D341Med (cell line): ENCODE measurements around the gene GLI3.

ENCODE experiments used
- DNase-seq: peaks from one replicate; pipeline ENCODE4 v3.0.0; 2012; ENCODE audit warnings: low spot score

GLI3 gene

GRCh38 chr7:42236976-42237810 is at the start of gene GLI3:
Gene GLI3, minus strand, starts transcription at chr7:42237209. Its CDS starts 13,956 bp downstream, at chr7:42223253.
- peak; percentile 66 for DNase-seq

- no peak for DNase-seq
Measured at GRCh38 chr7:42285383-42285824, 48.4 kb upstream of the GLI3 start.

- DNase-seq: no peak
Measured at GRCh38 chr7:42283553-42283952, 46.5 kb upstream of the GLI3 start.

- no peak for DNase-seq
Measured at GRCh38 chr7:42278344-42278743, 41.3 kb upstream of the GLI3 start.

GRCh38 chr7:42274053-42274452 is 37.0 kb upstream of the GLI3 start:
- DNase-seq: no peak

- DNase-seq: no peak
Measured at GRCh38 chr7:42272793-42273665, 36.0 kb upstream of the GLI3 start.

GRCh38 chr7:42269161-42269560 is 32.2 kb upstream of the GLI3 start:
- no peak for DNase-seq

- DNase-seq: no peak
Measured at GRCh38 chr7:42264702-42265101, 27.7 kb upstream of the GLI3 start.

- no peak for DNase-seq
Measured at GRCh38 chr7:42263971-42264370, 27.0 kb upstream of the GLI3 start.

- no peak for DNase-seq
Measured at GRCh38 chr7:42262964-42263363, 26.0 kb upstream of the GLI3 start.

GRCh38 chr7:42254217-42254616 is 17.2 kb upstream of the GLI3 start:
- no peak for DNase-seq

- DNase-seq: no peak
Measured at GRCh38 chr7:42253316-42253715, 16.3 kb upstream of the GLI3 start.

- DNase-seq: no peak
Measured at GRCh38 chr7:42250411-42250810, 13.4 kb upstream of the GLI3 start.

GRCh38 chr7:42248579-42248978 is 11.6 kb upstream of the GLI3 start:
- no peak for DNase-seq

- no peak for DNase-seq
Measured at GRCh38 chr7:42247301-42247700, 10.3 kb upstream of the GLI3 start.

GRCh38 chr7:42244828-42245227 is 7.8 kb upstream of the GLI3 start:
- no peak for DNase-seq

- no peak for DNase-seq
Measured at GRCh38 chr7:42242381-42242780, 5.4 kb upstream of the GLI3 start.

- DNase-seq: no peak
Measured at GRCh38 chr7:42241424-42241823, 4.4 kb upstream of the GLI3 start.

GRCh38 chr7:42240416-42240815 is 3.4 kb upstream of the GLI3 start:
- no peak for DNase-seq

- DNase-seq: no peak
Measured at GRCh38 chr7:42238709-42239366, 1.8 kb upstream of the GLI3 start.

- peak; percentile 46 for DNase-seq
Measured at GRCh38 chr7:42237811-42238541, 967 bp upstream of the GLI3 start.
